Activated B cell treated with CpG ODN at 0.5 μM for 24 hours (primary cell): ENCODE results near the gene HDAC9. TPM values are rescaled to one million over a fixed set of nuclear protein-coding genes. Genes with fewer than 3 reads are reported as not detected.

Experiments
- ATAC-seq: fragments of 200-7000 bp; cut with Tn5 transposase; one replicate; pipeline ENCODE4 v1.10.0; 2021; ENCODE audit warnings: low read depth, mild to moderate bottlenecking, moderate library complexity
- CTCF ChIA-PET: fragments of 350-600 bp; sonication (Branson Sonifier 250); formaldehyde crosslinking; loops from one replicate; lab custom pipeline; 2021; ENCODE audit warnings: antibody characterized with exemption; lab: Charles Lee
- POLR2A ChIA-PET: fragments of 350-600 bp; sonication (Branson Sonifier 250); formaldehyde crosslinking; loops from one replicate; lab custom pipeline; 2021; ENCODE audit warnings: antibody characterized with exemption; lab: Charles Lee
- DNase-seq: peaks from one replicate; pipeline ENCODE4 v3.0.0; 2022
- H3K27ac Mint-ChIP-seq: one replicate; pipeline ENCODE4 v1.8.0; 2020; ENCODE audit warnings: mixed read lengths
- H3K27me3 Mint-ChIP-seq: one replicate; pipeline ENCODE4 v1.8.0; 2021; ENCODE audit warnings: mixed read lengths
- H3K36me3 Mint-ChIP-seq: one replicate; pipeline ENCODE4 v1.8.0; 2021; ENCODE audit warnings: low read depth, mixed read lengths
- H3K4me1 Mint-ChIP-seq: one replicate; pipeline ENCODE4 v1.8.0; 2021; ENCODE audit warnings: mixed read lengths
- H3K4me3 Mint-ChIP-seq: one replicate; pipeline ENCODE4 v1.8.0; 2020; ENCODE audit warnings: mild to moderate bottlenecking, mixed read lengths
- H3K9me3 Mint-ChIP-seq: one replicate; pipeline ENCODE4 v1.8.0; 2020; ENCODE audit warnings: mixed read lengths
- CTCF ChIP-seq: fragments of 200-600 bp; IDR thresholded peaks from one replicate; pipeline ENCODE4 v1.8.0; 2022; ENCODE audit warnings: antibody characterized with exemption, mild to moderate bottlenecking
- intact Hi-C: fragments of 100-400 bp; cut with micrococcal nuclease; formaldehyde crosslinking; loops from one replicate; pipeline ENCODE4 v1.15.1; 2024
- total RNA-seq: library from RNA; stranded (reverse); gene quantifications from 2 replicates; pipeline ENCODE4 v1.2.3, GENCODE V29; 2022

HDAC9 gene
- total RNA-seq, 1 donor from 2014 or later, result 149 TPM

- DNase-seq, result no peak
- TF ChIP-seq CTCF, result no peak
- peak overlapping the region; percentile 95 for H3K4me3 Mint-ChIP-seq
- peaks cover 36% of the 10 kb centered on the region for H3K36me3 Mint-ChIP-seq
- H3K4me1 Mint-ChIP-seq, result peaks cover 79% of the 10 kb centered on the region
- ATAC-seq, result no peak
- no peaks in the 10 kb centered on the region for H3K27me3 Mint-ChIP-seq
- H3K27ac Mint-ChIP-seq, result peak overlapping the region; percentile 95
- ChIA-PET CTCF (interaction anchor here (1.5 to 4.1 kb wide), 2 partner anchors 72 to 142 kb away, joined by 4 to 32 read pairs; no protein-coding TSS in a partner anchor), POLR2A (interaction anchor here (2.3 to 5.8 kb wide), 3 partner anchors 9 to 20 kb away, joined by 9 to 71 read pairs (median 11); no protein-coding TSS in a partner anchor)
- intact Hi-C loops, result loop anchor here (5.0 to 10.0 kb wide), 6 partner anchors 168 to 1745 kb away; partner anchors contain the start of genes MACC1, SNX13 and TSPAN13
- H3K9me3 Mint-ChIP-seq, result no peaks in the 10 kb centered on the region
These were observed 4.0 kb downstream of the HDAC9 start for GRCh38 chr7:18499407-18500177.

GRCh38 chr7:18503126-18503866, 7.7 kb downstream of the HDAC9 start:
- peaks cover 87% of the 10 kb centered on the region for H3K4me1 Mint-ChIP-seq
- peak overlapping the region; percentile 91 for H3K27ac Mint-ChIP-seq
- CTCF ChIA-PET, result interaction anchor here (0.7 to 2.9 kb wide), 4 partner anchors 27 to 69 kb away, joined by 3 to 16 read pairs (median 6); no protein-coding TSS in a partner anchor
- intact Hi-C loops, result loop anchor here (1.0 to 10.0 kb wide), 3 partner anchors 8 to 1748 kb away; partner anchors contain the start of genes HDAC9 and TSPAN13
- ATAC-seq (peak; percentile 35), DNase-seq (no peak)
- H3K36me3 Mint-ChIP-seq, result peaks cover 17% of the 10 kb centered on the region
- H3K4me3 Mint-ChIP-seq, result peak overlapping the region; percentile 67
- no peaks in the 10 kb centered on the region for H3K9me3 Mint-ChIP-seq
- no peak for TF ChIP-seq CTCF
- H3K27me3 Mint-ChIP-seq, result no peaks in the 10 kb centered on the region
- POLR2A ChIA-PET, result interaction anchor here (1.2 to 8.1 kb wide), 6 partner anchors 7 to 145 kb away, joined by 3 to 117 read pairs (median 12); partner anchors contain the start of gene HDAC9

GRCh38 chr7:18504965-18505364, 9.4 kb downstream of the HDAC9 start:
- Mint-ChIP-seq H3K36me3 (peaks cover 19% of the 10 kb centered on the region), H3K27ac (peak overlapping the region; percentile 91), H3K4me3 (peak overlapping the region; percentile 41), H3K9me3 (no peaks in the 10 kb centered on the region), H3K27me3 (no peaks in the 10 kb centered on the region), H3K4me1 (peaks cover 87% of the 10 kb centered on the region)
- TF ChIP-seq CTCF, result no peak
- POLR2A ChIA-PET, result interaction anchor here (6.7 to 8.1 kb wide), 2 partner anchors 9 to 15 kb away, joined by 117 to 139 read pairs; partner anchors contain the start of gene HDAC9
- no peak for ATAC-seq
- CTCF ChIA-PET, result interaction anchor here (0.7 to 1.3 kb wide), 2 partner anchors 8 to 66 kb away, joined by 3 read pairs; no protein-coding TSS in a partner anchor
- no peak for DNase-seq
- intact Hi-C loops, result loop anchor here (10.0 kb wide), 2 partner anchors 1200 to 1750 kb away; partner anchors contain the start of gene TSPAN13

- ChIA-PET POLR2A (interaction anchor here (0.5 to 8.1 kb wide), 5 partner anchors 10 to 67 kb away, joined by 3 to 139 read pairs (median 13); partner anchors contain the start of gene HDAC9), CTCF (interaction anchor here (0.7 to 1.3 kb wide), 2 partner anchors 9 to 65 kb away, joined by 3 read pairs; no protein-coding TSS in a partner anchor)
- peak overlapping the region; percentile 59 for H3K4me3 Mint-ChIP-seq
- H3K27ac Mint-ChIP-seq, result peak overlapping the region; percentile 91
- ATAC-seq, result peak; percentile 9
- no peak for DNase-seq
- H3K4me1 Mint-ChIP-seq, result peaks cover 86% of the 10 kb centered on the region
- no peaks in the 10 kb centered on the region for H3K27me3 Mint-ChIP-seq
- peaks cover 19% of the 10 kb centered on the region for H3K36me3 Mint-ChIP-seq
- no peaks in the 10 kb centered on the region for H3K9me3 Mint-ChIP-seq
- TF ChIP-seq CTCF, result no peak
- intact Hi-C loops, result loop anchor here (10.0 kb wide), 2 partner anchors 1201 to 1751 kb away; partner anchors contain the start of gene TSPAN13
These were observed 10.4 kb downstream of the HDAC9 start for GRCh38 chr7:18505870-18506460.
